H9 (cell line): ENCODE measurements around the gene FBLN7. TPM values are rescaled to one million over a fixed set of nuclear protein-coding genes. Genes with fewer than 3 reads are reported as not detected.

Experiments
- DNase-seq: peaks from one replicate; pipeline ENCODE4 v3.0.0-alpha.2; 2017
- H2AFZ ChIP-seq: one replicate; pipeline ENCODE4 v1.6.1; 2013; ENCODE audit warnings: mild to moderate bottlenecking, low read length, control low read depth, moderate library complexity
- H2AK5ac ChIP-seq: 2 replicates; pipeline ENCODE4 v1.6.1; 2013; ENCODE audit warnings: low read length, control low read depth, mixed read lengths; ENCODE audit not compliant: insufficient read length
- H2BK120ac ChIP-seq: one replicate; pipeline ENCODE4 v1.6.1; 2013; ENCODE audit warnings: low read depth, mild to moderate bottlenecking, low read length, control low read depth, inconsistent platforms; ENCODE audit not compliant: poor library complexity, severe bottlenecking
- H2BK12ac ChIP-seq: 2 replicates; pipeline ENCODE4 v1.6.1; 2013; ENCODE audit warnings: low read length, control low read depth, mixed read lengths, low read depth; ENCODE audit not compliant: insufficient read length
- H2BK15ac ChIP-seq: 2 replicates; pipeline ENCODE4 v1.6.1; 2013; ENCODE audit warnings: low read depth, low read length, control low read depth
- H2BK20ac ChIP-seq: one replicate; pipeline ENCODE4 v1.6.1; 2013; ENCODE audit warnings: low read depth, mild to moderate bottlenecking, low read length, control low read depth, inconsistent platforms; ENCODE audit not compliant: poor library complexity, severe bottlenecking
- H2BK5ac ChIP-seq: 2 replicates; pipeline ENCODE4 v1.6.1; 2013; ENCODE audit warnings: low read length, control low read depth, mixed read lengths; ENCODE audit not compliant: insufficient read length
- H3K14ac ChIP-seq: 2 replicates; pipeline ENCODE4 v1.6.1; 2013; ENCODE audit warnings: low read length, control low read depth; ENCODE audit not compliant: insufficient read depth
- H3K18ac ChIP-seq: 2 replicates; pipeline ENCODE4 v1.6.1; 2013; ENCODE audit warnings: low read depth, mild to moderate bottlenecking, mixed read lengths, low read length, control low read depth; ENCODE audit not compliant: insufficient read length
- H3K23ac ChIP-seq: 2 replicates; pipeline ENCODE4 v1.6.1; 2013; ENCODE audit warnings: low read length, control low read depth, mixed read lengths, low read depth; ENCODE audit not compliant: insufficient read length
- H3K23me2 ChIP-seq: 2 replicates; pipeline ENCODE4 v1.6.1; 2013; ENCODE audit warnings: low read depth, mild to moderate bottlenecking, mixed read lengths, low read length, control low read depth; ENCODE audit not compliant: insufficient read length, poor library complexity, severe bottlenecking
- H3K27ac ChIP-seq: 2 replicates; pipeline ENCODE4 v1.5.1; 2013; ENCODE audit warnings: low read length, control low read depth, mixed read lengths, low read depth; ENCODE audit not compliant: insufficient read length
- H3K27me3 ChIP-seq: 2 replicates; pipeline ENCODE4 v1.6.1; 2013; ENCODE audit warnings: low read length, control low read depth, inconsistent platforms; ENCODE audit not compliant: insufficient read depth
- H3K4ac ChIP-seq: 2 replicates; pipeline ENCODE4 v1.6.1; 2013; ENCODE audit warnings: low read depth, mild to moderate bottlenecking, control low read depth, inconsistent platforms, low read length, moderate library complexity
- H3K4me1 ChIP-seq: 2 replicates; pipeline ENCODE4 v1.6.1; 2013; ENCODE audit warnings: low read length, control low read depth, inconsistent platforms; ENCODE audit not compliant: insufficient read depth
- H3K4me2 ChIP-seq: 2 replicates; pipeline ENCODE4 v1.6.1; 2013; ENCODE audit warnings: low read length, control low read depth, mixed read lengths; ENCODE audit not compliant: insufficient read length, insufficient read depth
- H3K56ac ChIP-seq: 2 replicates; pipeline ENCODE4 v1.6.1; 2013; ENCODE audit warnings: low read depth, mild to moderate bottlenecking, mixed read lengths, low read length, control low read depth; ENCODE audit not compliant: insufficient read length
- H3K79me1 ChIP-seq: 2 replicates; pipeline ENCODE4 v1.6.1; 2013; ENCODE audit warnings: low read depth, mild to moderate bottlenecking, moderate library complexity, low read length, control low read depth, inconsistent platforms; ENCODE audit not compliant: insufficient read depth, poor library complexity, severe bottlenecking
- H3K79me2 ChIP-seq: 2 replicates; pipeline ENCODE4 v1.6.1; 2013; ENCODE audit warnings: low read length, control low read depth, inconsistent platforms; ENCODE audit not compliant: insufficient read depth
- H3K9ac ChIP-seq: 2 replicates; pipeline ENCODE4 v1.6.1; 2013; ENCODE audit warnings: low read length, control low read depth, mixed read lengths; ENCODE audit not compliant: insufficient read length; ENCODE audit errors: extremely low read depth
- H3K9me3 ChIP-seq: one replicate; pipeline ENCODE4 v1.6.1; 2013; ENCODE audit warnings: low read depth, low read length, inconsistent platforms; ENCODE audit not compliant: control insufficient read depth
- H3T11ph ChIP-seq: one replicate; pipeline ENCODE4 v1.6.1; 2013; ENCODE audit warnings: mild to moderate bottlenecking, low read length, control low read depth, inconsistent platforms
- H4K20me1 ChIP-seq: one replicate; pipeline ENCODE4 v1.6.1; 2013; ENCODE audit not compliant: control insufficient read depth, insufficient read length, insufficient read depth
- H4K5ac ChIP-seq: 2 replicates; pipeline ENCODE4 v1.6.1; 2013; ENCODE audit warnings: low read depth, mild to moderate bottlenecking, mixed read lengths, low read length, control low read depth; ENCODE audit not compliant: insufficient read length
- H4K8ac ChIP-seq: replicated peaks from 2 replicates; pipeline ENCODE4 v1.6.1; 2013; ENCODE audit warnings: low read length, control low read depth, mixed read lengths, low read depth; ENCODE audit not compliant: insufficient read length
- H4K91ac ChIP-seq: 2 replicates; pipeline ENCODE4 v1.6.1; 2013; ENCODE audit warnings: low read depth, mild to moderate bottlenecking, moderate library complexity, mixed read lengths, low read length, control low read depth; ENCODE audit not compliant: insufficient read length
- H3K27ac Mint-ChIP-seq, 3 experiments: 2 replicates in 2 of 3; 3 replicates in 1 of 3; pipeline ENCODE4 v1.8.0; 2020 to 2021; ENCODE audit warnings: mixed read lengths in 3 of 3, mild to moderate bottlenecking in 1 of 3, moderate library complexity in 1 of 3
- H3K27me3 Mint-ChIP-seq: 2 replicates; pipeline ENCODE4 v1.8.0; 2021; ENCODE audit warnings: low read depth, mild to moderate bottlenecking, moderate library complexity, mixed read lengths
- H3K36me3 Mint-ChIP-seq, 3 experiments: 2 replicates in 2 of 3; 3 replicates in 1 of 3; pipeline ENCODE4 v1.8.0; 2020 to 2021; ENCODE audit warnings: low read depth in 3 of 3, mixed read lengths in 3 of 3; ENCODE audit not compliant: insufficient read depth in 1 of 3
- H3K4me1 Mint-ChIP-seq, 2 experiments: 2 replicates each; pipeline ENCODE4 v1.8.0; 2020; ENCODE audit warnings: mixed read lengths in 2 of 2
- H3K4me3 Mint-ChIP-seq, 2 experiments: 2 replicates in 1 of 2; 3 replicates in 1 of 2; pipeline ENCODE4 v1.8.0; 2020 to 2021; ENCODE audit warnings: mild to moderate bottlenecking in 2 of 2, mixed read lengths in 2 of 2, moderate library complexity in 1 of 2
- H3K9me3 Mint-ChIP-seq, 2 experiments: 2 replicates in 1 of 2; 3 replicates in 1 of 2; pipeline ENCODE4 v1.8.0; 2020; ENCODE audit warnings: mild to moderate bottlenecking in 2 of 2, mixed read lengths in 2 of 2, moderate library complexity in 1 of 2
- total RNA-seq: library from RNA; stranded (reverse); gene quantifications from 2 replicates; pipeline ENCODE4 v1.2.1, GENCODE V29; 2021
- TF ChIP-seq, protein P1 (sequence below): fragments of 200-600 bp; sonication (generic); conservative IDR thresholded peaks from 3 replicates; pipeline ENCODE4 v1.8.0; 2021; ENCODE audit warnings: antibody characterized with exemption, mild to moderate bottlenecking

FBLN7 gene
- total RNA-seq, 1 experiment from 2014 or later, result 1.3 TPM

- Histone ChIP-seq H3K14ac (no peak overlapping the region), H3K23me2 (no peaks in the 10 kb centered on the region), H3K9me3 (no peaks in the 10 kb centered on the region), H3T11ph (no peak overlapping the region), H2BK12ac (no peak overlapping the region), H3K4me1 (no peaks in the 10 kb centered on the region), H3K4ac (no peak overlapping the region), H3K27me3 (no peaks in the 10 kb centered on the region), H3K27ac (no peak overlapping the region), H3K18ac (no peak overlapping the region), H3K23ac (no peak overlapping the region), H2AK5ac (no peak overlapping the region), H2BK5ac (no peak overlapping the region), H3K4me2 (no peak overlapping the region), H4K91ac (no peak overlapping the region), H4K20me1 (no peaks in the 10 kb centered on the region), H3K79me2 (no peaks in the 10 kb centered on the region), H2AFZ (no peak overlapping the region), H3K79me1 (no peaks in the 10 kb centered on the region), H3K56ac (no peak overlapping the region), H4K5ac (no peak overlapping the region), H4K8ac (no peak overlapping the region), H2BK120ac (no peak overlapping the region), H2BK20ac (no peak overlapping the region), H2BK15ac (no peak overlapping the region), H3K9ac (no peak overlapping the region)
- Mint-ChIP-seq H3K9me3 (peaks cover 6 to 7% of the 10 kb centered on the region in 2 experiments; a peak in 3 of 5 replicates), H3K4me1 (no peaks in the 10 kb centered on the region), H3K27ac (no peak overlapping the region), H3K27me3 (no peaks in the 10 kb centered on the region), H3K4me3 (no peak overlapping the region), H3K36me3 (peaks cover 22 to 37% (median 35%) of the 10 kb centered on the region in 3 experiments; a peak in 6 of 7 replicates)
- no peak for DNase-seq
- TF ChIP-seq, protein P1, sequence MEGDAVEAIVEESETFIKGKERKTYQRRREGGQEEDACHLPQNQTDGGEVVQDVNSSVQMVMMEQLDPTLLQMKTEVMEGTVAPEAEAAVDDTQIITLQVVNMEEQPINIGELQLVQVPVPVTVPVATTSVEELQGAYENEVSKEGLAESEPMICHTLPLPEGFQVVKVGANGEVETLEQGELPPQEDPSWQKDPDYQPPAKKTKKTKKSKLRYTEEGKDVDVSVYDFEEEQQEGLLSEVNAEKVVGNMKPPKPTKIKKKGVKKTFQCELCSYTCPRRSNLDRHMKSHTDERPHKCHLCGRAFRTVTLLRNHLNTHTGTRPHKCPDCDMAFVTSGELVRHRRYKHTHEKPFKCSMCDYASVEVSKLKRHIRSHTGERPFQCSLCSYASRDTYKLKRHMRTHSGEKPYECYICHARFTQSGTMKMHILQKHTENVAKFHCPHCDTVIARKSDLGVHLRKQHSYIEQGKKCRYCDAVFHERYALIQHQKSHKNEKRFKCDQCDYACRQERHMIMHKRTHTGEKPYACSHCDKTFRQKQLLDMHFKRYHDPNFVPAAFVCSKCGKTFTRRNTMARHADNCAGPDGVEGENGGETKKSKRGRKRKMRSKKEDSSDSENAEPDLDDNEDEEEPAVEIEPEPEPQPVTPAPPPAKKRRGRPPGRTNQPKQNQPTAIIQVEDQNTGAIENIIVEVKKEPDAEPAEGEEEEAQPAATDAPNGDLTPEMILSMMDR, result no peak
Observed at GRCh38 chr2:112217854-112218253, 79.7 kb downstream of the FBLN7 start.
